Nephron (organoid): ENCODE measurements around the gene DUOX2.

Experiments
- H3K27ac Mint-ChIP-seq, 3 experiments: 2 replicates each; pipeline ENCODE4 v1.8.0; 2020; ENCODE audit warnings: mixed read lengths in 3 of 3, mild to moderate bottlenecking in 2 of 3, moderate library complexity in 1 of 3
- H3K27me3 Mint-ChIP-seq: 2 replicates; pipeline ENCODE4 v1.8.0; 2021; ENCODE audit warnings: low read depth, mild to moderate bottlenecking, moderate library complexity, mixed read lengths
- H3K36me3 Mint-ChIP-seq: 2 replicates; pipeline ENCODE4 v1.8.0; 2020; ENCODE audit warnings: low read depth, mixed read lengths
- H3K4me1 Mint-ChIP-seq: 2 replicates; pipeline ENCODE4 v1.8.0; 2020; ENCODE audit warnings: mixed read lengths
- H3K4me3 Mint-ChIP-seq, 3 experiments: 2 replicates each; pipeline ENCODE4 v1.8.0; 2020; ENCODE audit warnings: mild to moderate bottlenecking in 3 of 3, mixed read lengths in 3 of 3, moderate library complexity in 2 of 3
- H3K9me3 Mint-ChIP-seq: 2 replicates; pipeline ENCODE4 v1.8.0; 2020; ENCODE audit warnings: mixed read lengths
- CTCF ChIP-seq, 3 experiments: fragments of 200-600 bp; sonication (generic); IDR thresholded peaks; one replicate each; pipeline ENCODE4 v1.5.0; 2021; ENCODE audit warnings: antibody characterized with exemption in 3 of 3; ENCODE audit not compliant: unreplicated experiment in 3 of 3

DUOX2 gene

GRCh38 chr15:45097466-45097865 lies 16.5 kb downstream of the DUOX2 start:
- Mint-ChIP-seq H3K4me3 (no peak overlapping the region), H3K9me3 (no peaks in the 10 kb centered on the region), H3K4me1 (no peaks in the 10 kb centered on the region), H3K27me3 (peaks cover 26% of the 10 kb centered on the region), H3K36me3 (no peaks in the 10 kb centered on the region), H3K27ac (no peak overlapping the region)
- no peak for TF ChIP-seq CTCF (IDR thresholded peaks at IDR 0.05; ENCODE audit: unreplicated experiment in 3 of 3)

GRCh38 chr15:45095661-45096060 lies 18.3 kb downstream of the DUOX2 start:
- no peaks in the 10 kb centered on the region for H3K9me3 Mint-ChIP-seq
- H3K4me3 Mint-ChIP-seq, result no peak overlapping the region
- H3K4me1 Mint-ChIP-seq, result no peaks in the 10 kb centered on the region
- H3K27me3 Mint-ChIP-seq, result peaks cover 30% of the 10 kb centered on the region
- TF ChIP-seq CTCF (IDR thresholded peaks at IDR 0.05; ENCODE audit: unreplicated experiment in 3 of 3), result no peak
- no peaks in the 10 kb centered on the region for H3K36me3 Mint-ChIP-seq
- no peak overlapping the region for H3K27ac Mint-ChIP-seq

GRCh38 chr15:45094358-45094730 lies 19.6 kb downstream of the DUOX2 start:
- H3K4me1 Mint-ChIP-seq, result no peaks in the 10 kb centered on the region

GRCh38 chr15:45093622-45094357 lies 20.2 kb downstream of the DUOX2 start:
- no peaks in the 10 kb centered on the region for H3K9me3 Mint-ChIP-seq

More at GRCh38 chr15:45094358-45094730, 19.6 kb downstream of the DUOX2 start:
- Mint-ChIP-seq H3K27me3 (peaks cover 22% of the 10 kb centered on the region), H3K9me3 (no peaks in the 10 kb centered on the region), H3K4me3 (no peak overlapping the region), H3K36me3 (no peaks in the 10 kb centered on the region), H3K27ac (no peak overlapping the region)
- TF ChIP-seq CTCF (IDR thresholded peaks at IDR 0.05; ENCODE audit: unreplicated experiment in 3 of 3), result no peak

GRCh38 chr15:45093013-45093412 lies 21.0 kb downstream of the DUOX2 start:
- Mint-ChIP-seq H3K27ac (no peak overlapping the region), H3K4me1 (no peaks in the 10 kb centered on the region), H3K27me3 (peaks cover 26% of the 10 kb centered on the region), H3K9me3 (no peaks in the 10 kb centered on the region), H3K4me3 (no peak overlapping the region), H3K36me3 (no peaks in the 10 kb centered on the region)
- no peak for TF ChIP-seq CTCF (IDR thresholded peaks at IDR 0.05; ENCODE audit: unreplicated experiment in 3 of 3)

More at GRCh38 chr15:45093622-45094357, 20.2 kb downstream of the DUOX2 start:
- H3K4me1 Mint-ChIP-seq, result no peaks in the 10 kb centered on the region
- H3K4me3 Mint-ChIP-seq, result no peak overlapping the region
- no peaks in the 10 kb centered on the region for H3K36me3 Mint-ChIP-seq
- H3K27me3 Mint-ChIP-seq, result peaks cover 22% of the 10 kb centered on the region
- no peak for TF ChIP-seq CTCF (IDR thresholded peaks at IDR 0.05; ENCODE audit: unreplicated experiment in 3 of 3)
- H3K27ac Mint-ChIP-seq, result no peak overlapping the region

- H3K4me1 Mint-ChIP-seq, result no peaks in the 10 kb centered on the region
- no peak overlapping the region for H3K27ac Mint-ChIP-seq
- H3K36me3 Mint-ChIP-seq, result no peaks in the 10 kb centered on the region
- no peak overlapping the region for H3K4me3 Mint-ChIP-seq
- H3K9me3 Mint-ChIP-seq, result no peaks in the 10 kb centered on the region
- H3K27me3 Mint-ChIP-seq, result peaks cover 26% of the 10 kb centered on the region
- TF ChIP-seq CTCF (IDR thresholded peaks at IDR 0.05; ENCODE audit: unreplicated experiment in 3 of 3), result no peak
These were observed 22.4 kb downstream of the DUOX2 start for GRCh38 chr15:45091576-45091975.
